ENCODE data around the gene FYTTD1. TPM values are rescaled to one million over a fixed set of nuclear protein-coding genes. Genes with fewer than 3 reads are reported as not detected.
A peak's percentile ranks its signal among the peaks of the same experiment; 100 is the strongest.

FYTTD1 gene
- total RNA-seq, 2 experiments from 2014 or later = 47.6 to 57.8 TPM

DNA sequence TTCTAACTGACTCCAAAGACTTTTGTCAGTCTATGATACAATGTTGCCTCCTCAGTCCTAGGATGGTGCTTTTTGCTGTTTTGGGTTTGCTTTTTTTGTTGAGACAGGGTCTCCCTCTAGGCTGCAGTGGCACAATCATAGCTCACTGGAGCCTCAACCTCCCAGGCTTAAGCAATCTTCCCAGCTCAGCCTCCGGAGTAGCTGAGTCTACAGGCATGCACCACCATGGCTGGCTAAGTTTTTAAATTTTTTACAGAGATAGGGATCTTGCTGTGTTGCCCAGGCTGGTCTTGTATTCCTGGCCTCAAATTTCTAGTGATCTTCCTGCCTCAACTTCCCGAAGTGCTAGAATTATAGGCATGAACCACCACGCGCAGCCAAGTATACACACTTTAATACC lies 35.4 kb upstream of the FYTTD1 start:
- ChIA-PET CTCF (ENCODE audit: unreplicated experiment) (no interaction called here), POLR2A (interaction anchor here (0.7 to 6.8 kb wide), 6 partner anchors 8 to 39 kb away, joined by 3 to 41 read pairs (median 4); partner anchors contain the start of gene RUBCN)
- no peak overlapping the region for H2AFZ ChIP-seq (ENCODE audit: low read length)
- H3K4me2 ChIP-seq (ENCODE audit: low read length) = peak overlapping the region; percentile 73; the same call in 1 of the 2 replicates
- no peak for TF ChIP-seq EZH2phosphoT487 (IDR thresholded peaks at IDR 0.05; ENCODE audit: borderline replicate concordance, low read depth, low read length)
- TF ChIP-seq, protein P1, sequence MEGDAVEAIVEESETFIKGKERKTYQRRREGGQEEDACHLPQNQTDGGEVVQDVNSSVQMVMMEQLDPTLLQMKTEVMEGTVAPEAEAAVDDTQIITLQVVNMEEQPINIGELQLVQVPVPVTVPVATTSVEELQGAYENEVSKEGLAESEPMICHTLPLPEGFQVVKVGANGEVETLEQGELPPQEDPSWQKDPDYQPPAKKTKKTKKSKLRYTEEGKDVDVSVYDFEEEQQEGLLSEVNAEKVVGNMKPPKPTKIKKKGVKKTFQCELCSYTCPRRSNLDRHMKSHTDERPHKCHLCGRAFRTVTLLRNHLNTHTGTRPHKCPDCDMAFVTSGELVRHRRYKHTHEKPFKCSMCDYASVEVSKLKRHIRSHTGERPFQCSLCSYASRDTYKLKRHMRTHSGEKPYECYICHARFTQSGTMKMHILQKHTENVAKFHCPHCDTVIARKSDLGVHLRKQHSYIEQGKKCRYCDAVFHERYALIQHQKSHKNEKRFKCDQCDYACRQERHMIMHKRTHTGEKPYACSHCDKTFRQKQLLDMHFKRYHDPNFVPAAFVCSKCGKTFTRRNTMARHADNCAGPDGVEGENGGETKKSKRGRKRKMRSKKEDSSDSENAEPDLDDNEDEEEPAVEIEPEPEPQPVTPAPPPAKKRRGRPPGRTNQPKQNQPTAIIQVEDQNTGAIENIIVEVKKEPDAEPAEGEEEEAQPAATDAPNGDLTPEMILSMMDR (conservative IDR thresholded peaks at IDR 0.05; ENCODE audit: low read length) = no peak
- no peak overlapping the region for H3K4me3 ChIP-seq (ENCODE audit: low read depth, low read length, poor library complexity, severe bottlenecking)
- H3K36me3 ChIP-seq (ENCODE audit: insufficient read depth, low read length) = peaks cover 72% of the 10 kb centered on the region
- H3K79me2 ChIP-seq (ENCODE audit: insufficient read depth, low read depth, low read length) = peaks cover 74% of the 10 kb centered on the region; the same call in 1 of the 2 replicates
- peaks cover 55% of the 10 kb centered on the region for H3K4me1 ChIP-seq (ENCODE audit: insufficient read depth, low read length, poor library complexity, severe bottlenecking)
- intact Hi-C loops (cut with micrococcal nuclease; ENCODE audit: unreplicated experiment) = no loop called here
- H3K9me3 ChIP-seq (ENCODE audit: low read length) = no peaks in the 10 kb centered on the region
- no TSS peak for BruUV-seq (replicated peaks)
- H3K9me2 ChIP-seq (ENCODE audit: insufficient read depth, low read length) = no peaks in the 10 kb centered on the region
- no peak for DNase-seq (ENCODE audit: low spot score)
- H4K20me1 ChIP-seq (ENCODE audit: insufficient read depth, low read length) = 0 out of 2 replicates have a peak, but pooled peaks cover 5% of the 10 kb centered on the region
- H3K27ac ChIP-seq (ENCODE audit: low read depth, low read length, poor library complexity, severe bottlenecking) = no peak overlapping the region

GRCh38 chr3:197718891-197719290 lies 30.8 kb upstream of the FYTTD1 start:
- Histone ChIP-seq H3K4me1 (ENCODE audit: insufficient read depth, low read length, poor library complexity, severe bottlenecking) (peaks cover 30% of the 10 kb centered on the region), H3K4me2 (ENCODE audit: low read length) (no peak overlapping the region), H3K4me3 (ENCODE audit: low read depth, low read length, poor library complexity, severe bottlenecking) (no peak overlapping the region), H3K79me2 (ENCODE audit: insufficient read depth, low read depth, low read length) (peaks cover 83% of the 10 kb centered on the region), H2AFZ (ENCODE audit: low read length) (no peak overlapping the region), H4K20me1 (ENCODE audit: insufficient read depth, low read length) (no peaks in the 10 kb centered on the region), H3K36me3 (ENCODE audit: insufficient read depth, low read length) (peaks cover 80% of the 10 kb centered on the region), H3K9me3 (ENCODE audit: low read length) (peaks cover 16% of the 10 kb centered on the region), H3K9me2 (ENCODE audit: insufficient read depth, low read length) (no peaks in the 10 kb centered on the region), H3K27ac (ENCODE audit: low read depth, low read length, poor library complexity, severe bottlenecking) (no peak overlapping the region)
- DNase-seq (ENCODE audit: low spot score) = no peak
- intact Hi-C loops (cut with micrococcal nuclease; ENCODE audit: unreplicated experiment) = no loop called here
- ChIA-PET CTCF (ENCODE audit: unreplicated experiment) (no interaction called here), POLR2A (interaction anchor here (1.2 kb wide), 1 partner anchor 14 kb away, joined by 4 read pairs; no protein-coding TSS in a partner anchor)
- TF ChIP-seq, protein P1 (conservative IDR thresholded peaks at IDR 0.05; ENCODE audit: low read length) = no peak
- TF ChIP-seq EZH2phosphoT487 (IDR thresholded peaks at IDR 0.05; ENCODE audit: borderline replicate concordance, low read depth, low read length) = no peak
- BruUV-seq (replicated peaks) = no TSS peak

GRCh38 chr3:197720694-197721093 lies 29.0 kb upstream of the FYTTD1 start:
- TF ChIP-seq, protein P1 (conservative IDR thresholded peaks at IDR 0.05; ENCODE audit: low read length) = no peak
- no peak for TF ChIP-seq EZH2phosphoT487 (IDR thresholded peaks at IDR 0.05; ENCODE audit: borderline replicate concordance, low read depth, low read length)
- Histone ChIP-seq H3K27ac (ENCODE audit: low read depth, low read length, poor library complexity, severe bottlenecking) (no peak overlapping the region), H3K9me3 (ENCODE audit: low read length) (peaks cover 16% of the 10 kb centered on the region), H2AFZ (ENCODE audit: low read length) (no peak overlapping the region), H3K36me3 (ENCODE audit: insufficient read depth, low read length) (peaks cover 65% of the 10 kb centered on the region), H3K79me2 (ENCODE audit: insufficient read depth, low read depth, low read length) (peaks cover 83% of the 10 kb centered on the region), H4K20me1 (ENCODE audit: insufficient read depth, low read length) (no peaks in the 10 kb centered on the region), H3K4me1 (ENCODE audit: insufficient read depth, low read length, poor library complexity, severe bottlenecking) (peaks cover 31% of the 10 kb centered on the region), H3K4me3 (ENCODE audit: low read depth, low read length, poor library complexity, severe bottlenecking) (no peak overlapping the region), H3K4me2 (ENCODE audit: low read length) (no peak overlapping the region), H3K9me2 (ENCODE audit: insufficient read depth, low read length) (no peaks in the 10 kb centered on the region)
- no peak for DNase-seq (ENCODE audit: low spot score)
- BruUV-seq (replicated peaks) = no TSS peak
- intact Hi-C loops (cut with micrococcal nuclease; ENCODE audit: unreplicated experiment) = no loop called here
- POLR2A ChIA-PET = interaction anchor here (0.9 to 1.5 kb wide), 2 partner anchors 15 kb away, joined by 3 to 6 read pairs; no protein-coding TSS in a partner anchor
- CTCF ChIA-PET (ENCODE audit: unreplicated experiment) = no interaction called here
